NCI-H2227 treated with DMSO at 0.1 percent for 48 hours (cell line): ENCODE results near the gene DRG2.
A peak's percentile ranks its signal among the peaks of the same experiment; 100 is the strongest.

Experiments
- DNase-seq: peaks from one replicate; lab custom pipeline; 2025; lab: John Stamatoyannopoulos, UW

The DRG2 gene, protein sequence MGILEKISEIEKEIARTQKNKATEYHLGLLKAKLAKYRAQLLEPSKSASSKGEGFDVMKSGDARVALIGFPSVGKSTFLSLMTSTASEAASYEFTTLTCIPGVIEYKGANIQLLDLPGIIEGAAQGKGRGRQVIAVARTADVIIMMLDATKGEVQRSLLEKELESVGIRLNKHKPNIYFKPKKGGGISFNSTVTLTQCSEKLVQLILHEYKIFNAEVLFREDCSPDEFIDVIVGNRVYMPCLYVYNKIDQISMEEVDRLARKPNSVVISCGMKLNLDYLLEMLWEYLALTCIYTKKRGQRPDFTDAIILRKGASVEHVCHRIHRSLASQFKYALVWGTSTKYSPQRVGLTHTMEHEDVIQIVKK

GRCh38 chr17:18087610-18088491 is at the start of gene DRG2:
Gene DRG2, plus strand, starts transcription at chr17:18087948. Its CDS starts 76 bp downstream, at chr17:18088024.
- DNase-seq = peak; percentile 82

- DNase-seq = no peak
These were observed 49.4 kb upstream of the DRG2 start for GRCh38 chr17:18038149-18038850.

DNA sequence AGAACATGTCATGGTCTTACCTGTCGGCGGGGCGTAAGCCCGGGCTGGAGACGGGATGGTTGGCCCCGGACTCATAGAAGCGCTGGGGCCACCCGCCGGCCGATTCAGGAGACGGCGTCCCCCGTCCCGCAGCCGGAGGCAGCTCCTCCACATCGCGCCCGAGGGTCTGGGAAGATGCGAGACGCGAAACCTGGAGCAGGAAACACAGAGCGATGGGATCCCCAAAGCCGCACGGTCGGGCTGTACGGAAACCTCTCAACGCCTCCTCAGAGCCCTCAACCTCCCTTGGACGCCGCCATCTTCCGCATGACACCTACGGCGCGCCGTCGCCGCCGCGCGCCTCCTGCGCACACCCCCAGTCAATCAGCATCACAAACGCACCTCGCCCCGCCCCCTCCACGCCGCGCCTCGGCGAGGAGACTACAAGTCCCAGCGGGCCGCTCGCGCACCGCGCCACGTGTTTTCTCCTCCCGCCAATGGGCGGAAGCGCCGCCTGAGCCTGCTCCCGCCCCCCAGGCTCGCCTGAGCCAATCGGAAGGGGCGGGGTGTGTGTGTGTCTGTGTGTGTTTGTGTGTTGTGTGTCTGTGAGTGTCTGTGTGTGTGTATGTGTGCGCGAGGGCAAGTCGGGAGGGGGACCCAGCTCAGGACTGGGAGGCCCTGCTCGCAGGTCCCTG is 48.8 kb upstream of the DRG2 start, which contains the start of the genes ATPAF2 and GID4:
TSS of gene ATPAF2 (minus strand) at position 308 of the 674 bp plus-strand sequence. CDS start at position 153, 155 bp downstream.
TSS of gene GID4 (plus strand) at position 548 of the 674 bp plus-strand sequence. CDS start at position 605, 57 bp downstream.
- peak; percentile 97 for DNase-seq

- DNase-seq = no peak
These were observed 48.0 kb upstream of the DRG2 start for GRCh38 chr17:18039535-18040260.

DNA sequence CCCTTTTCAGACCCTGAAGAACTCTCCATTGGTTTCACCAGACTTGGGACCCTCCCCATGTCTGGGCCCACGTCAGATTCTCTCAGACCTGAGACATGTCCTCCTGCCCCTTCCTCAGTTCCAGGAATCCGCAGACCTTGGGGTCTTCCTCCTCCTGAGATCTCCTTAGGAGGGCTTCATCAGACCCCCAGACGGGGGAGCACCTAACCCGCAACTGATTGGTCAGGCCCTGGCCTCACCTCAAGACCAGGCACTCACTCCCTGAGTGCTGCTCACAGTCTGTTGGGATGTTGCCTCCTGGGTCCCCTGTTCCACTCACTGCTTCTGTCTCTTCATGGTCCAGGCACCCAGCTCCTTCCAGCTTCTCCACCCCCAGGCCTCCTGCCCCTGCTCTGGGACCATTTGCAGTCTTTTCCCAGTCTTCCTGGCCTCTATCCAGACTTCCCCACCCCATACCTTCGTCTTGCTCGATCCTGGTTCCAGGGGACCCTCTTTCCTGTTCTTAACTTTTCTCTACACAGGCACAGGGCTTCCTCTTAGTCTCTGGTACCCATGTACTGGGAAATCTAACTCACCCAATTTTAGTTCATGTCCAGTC is 47.4 kb upstream of the DRG2 start:
- no peak for DNase-seq

DNA sequence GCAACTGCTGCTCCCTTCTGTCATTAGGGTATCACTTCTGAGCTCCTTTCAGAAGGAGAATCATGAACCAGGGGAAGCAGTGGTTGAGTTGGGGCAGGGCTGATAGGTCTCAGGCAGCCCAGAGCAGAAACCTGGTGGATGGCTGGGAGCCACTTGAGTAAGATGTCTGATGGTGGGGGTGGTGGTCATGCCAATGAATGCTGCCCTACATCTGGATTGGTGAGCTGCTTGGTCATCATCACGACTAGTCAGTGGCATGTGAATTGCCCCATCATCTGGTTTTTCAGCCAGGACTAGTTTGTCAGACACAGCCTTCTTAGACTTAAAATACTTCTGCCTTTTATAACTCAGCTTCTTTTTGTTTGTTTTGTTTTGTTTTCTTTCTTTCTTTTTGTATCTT is 46.0 kb upstream of the DRG2 start:
- DNase-seq = no peak

DNA sequence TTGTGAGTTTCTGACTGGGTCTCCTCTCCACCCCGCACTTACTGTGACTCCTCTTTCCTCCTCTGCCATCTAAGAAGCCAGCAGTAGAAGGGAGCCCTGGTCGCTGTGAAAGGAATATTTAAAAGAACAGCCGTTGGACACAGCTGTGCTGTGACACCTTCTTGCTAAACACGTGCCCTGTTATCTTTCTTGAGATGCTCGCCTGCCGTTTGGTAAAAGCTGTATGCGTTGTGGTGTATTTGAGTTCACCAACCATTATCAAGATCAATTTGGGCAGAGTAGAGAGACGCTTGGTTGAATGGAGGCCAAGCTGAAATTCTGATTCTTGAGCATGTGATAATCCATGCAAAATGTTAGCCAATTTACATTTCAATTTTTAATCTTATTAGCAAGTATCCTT is 44.8 kb upstream of the DRG2 start:
- DNase-seq = no peak

GRCh38 chr17:18043491-18043890 is 44.3 kb upstream of the DRG2 start:
- no peak for DNase-seq

- DNase-seq = no peak
These were observed 43.1 kb upstream of the DRG2 start for GRCh38 chr17:18044609-18045008.

- DNase-seq = no peak
These were observed 41.9 kb upstream of the DRG2 start for GRCh38 chr17:18045691-18046350.

- no peak for DNase-seq
These were observed 32.2 kb upstream of the DRG2 start for GRCh38 chr17:18055597-18055996.

GRCh38 chr17:18056214-18056613 is 31.5 kb upstream of the DRG2 start:
- DNase-seq = no peak

GRCh38 chr17:18059283-18059682 is 28.5 kb upstream of the DRG2 start:
- DNase-seq = no peak

- DNase-seq = no peak
These were observed 23.7 kb upstream of the DRG2 start for GRCh38 chr17:18064053-18064452.

DNA sequence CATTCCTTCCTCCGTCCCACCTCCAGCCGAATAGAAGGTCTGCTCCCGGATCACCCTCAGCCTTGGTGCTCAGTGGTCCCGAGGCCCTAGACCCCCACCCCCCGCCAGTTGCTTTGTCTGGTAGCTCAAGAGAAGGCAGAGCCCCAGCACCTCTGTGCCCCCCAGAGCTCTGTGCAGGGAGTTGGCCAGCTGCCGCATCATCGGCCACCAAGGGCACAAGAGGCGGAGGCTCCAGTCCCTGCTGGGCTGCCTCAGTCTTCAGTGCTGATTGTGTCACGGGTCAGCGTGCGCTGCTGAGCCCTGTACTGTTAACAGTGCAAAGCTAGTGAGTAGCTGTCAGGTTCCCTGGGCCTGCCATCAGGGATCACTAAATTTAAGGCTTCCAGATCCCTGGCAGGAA is 22.2 kb upstream of the DRG2 start:
- no peak for DNase-seq

DNA sequence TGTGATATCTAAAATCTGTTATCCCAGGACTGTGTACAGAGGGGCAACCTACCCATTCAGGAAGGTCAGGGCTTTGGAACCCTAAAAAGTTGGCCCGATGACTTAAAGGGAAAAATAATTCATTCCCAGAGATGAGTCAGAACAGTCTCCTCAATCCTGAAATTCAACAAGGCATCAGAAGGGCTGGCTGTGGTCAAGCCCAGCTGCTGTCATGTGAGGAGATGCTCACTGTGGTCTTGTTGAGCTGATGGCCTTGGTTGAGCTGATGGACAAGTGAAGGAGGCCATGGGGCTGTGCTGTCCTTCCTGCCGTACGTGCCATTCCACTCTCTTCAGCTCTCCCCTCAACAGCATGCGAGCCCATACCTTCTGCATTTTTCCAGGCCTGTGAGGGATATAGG is 20.9 kb upstream of the DRG2 start:
- DNase-seq = no peak

- no peak for DNase-seq
These were observed 18.6 kb upstream of the DRG2 start for GRCh38 chr17:18069101-18069500.

DNA sequence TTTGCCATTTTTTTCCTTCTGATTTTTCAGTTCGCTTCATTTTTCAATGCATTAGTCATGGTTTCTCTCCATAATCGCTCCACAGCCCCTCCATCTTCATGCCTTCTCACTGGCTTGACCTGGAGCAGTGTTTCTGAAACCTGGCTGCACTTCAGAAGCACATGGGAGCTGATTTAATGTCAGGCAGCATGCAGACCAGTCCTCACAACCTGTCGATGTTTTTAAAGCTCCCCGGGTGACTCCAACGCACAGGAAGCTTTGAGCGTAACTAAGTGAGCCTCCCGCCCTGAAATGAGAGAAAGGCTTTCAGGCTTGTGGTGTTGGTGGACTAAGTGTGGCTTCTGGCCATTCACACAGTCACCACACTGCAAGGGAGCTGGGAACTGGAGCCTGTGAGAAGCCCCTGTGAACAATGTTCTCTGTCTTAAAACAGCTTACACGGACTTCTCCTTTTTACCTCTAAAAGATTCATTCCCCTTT is 16.8 kb upstream of the DRG2 start:
- DNase-seq = peak; percentile 21

GRCh38 chr17:18071751-18072150 is 16.0 kb upstream of the DRG2 start:
- no peak for DNase-seq
